GM19099 (cell line): ENCODE data around the gene HGFAC.

Source experiments
- POLR2A ChIP-seq: IDR thresholded peaks from 3 replicates; pipeline ENCODE4 v1.6.1; 2011; ENCODE audit warnings: low read depth; ENCODE audit not compliant: insufficient read length; ENCODE audit errors: extremely low read depth

The HGFAC gene

GRCh38 chr4:3485011-3485791 lies 43.4 kb downstream of the HGFAC start:
- no peak for TF ChIP-seq POLR2A

GRCh38 chr4:3485886-3486540 lies 44.2 kb downstream of the HGFAC start:
- no peak for TF ChIP-seq POLR2A

DNA sequence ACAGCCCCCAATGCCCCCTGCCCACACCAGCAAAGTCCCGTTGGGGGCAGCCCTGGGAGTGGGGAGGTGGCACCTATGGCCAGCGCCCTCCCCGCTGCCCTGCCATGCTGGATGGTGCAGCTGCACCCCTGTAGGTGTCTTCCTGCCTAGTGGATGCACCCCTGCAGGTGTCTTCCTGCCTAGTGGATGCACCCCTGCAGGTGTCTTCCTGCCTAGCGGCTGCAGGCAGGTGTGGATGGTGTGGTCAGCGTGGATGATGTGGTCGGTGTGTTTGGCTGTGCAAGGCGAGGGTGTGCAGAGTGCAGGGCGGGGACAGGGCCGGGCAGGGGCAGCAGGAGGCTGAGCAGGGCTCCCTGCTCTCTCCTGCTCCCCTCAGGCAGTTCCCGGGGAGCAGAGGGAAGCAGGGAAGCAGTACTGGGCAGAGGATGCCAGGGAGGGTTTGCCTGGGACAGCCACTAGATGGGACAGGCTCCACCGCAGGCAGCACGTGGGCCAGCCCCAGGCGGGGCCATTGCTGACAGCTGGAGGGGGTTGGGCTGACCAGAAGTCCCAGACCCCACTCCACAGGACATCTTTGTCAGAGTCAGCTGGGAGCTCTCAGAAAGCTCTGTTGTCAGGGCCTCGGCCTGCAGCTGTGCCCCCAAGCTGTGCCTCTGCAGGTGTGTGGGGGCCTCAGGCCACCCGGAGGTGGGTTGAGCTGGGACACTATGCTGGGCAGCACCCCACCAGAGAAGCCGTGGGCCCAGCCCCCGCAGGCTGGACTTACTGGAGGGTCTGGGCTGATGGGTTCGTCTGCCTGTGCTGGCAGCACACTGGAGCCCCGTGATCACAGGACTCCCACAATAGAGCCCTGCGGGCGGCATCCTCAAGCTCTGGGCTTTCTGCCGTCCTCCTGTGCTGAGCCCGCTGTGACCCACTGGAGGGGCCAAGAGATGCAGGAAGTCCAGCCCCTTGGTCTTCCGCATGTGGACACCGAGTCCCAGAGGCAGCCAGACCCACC lies 45.1 kb downstream of the HGFAC start:
- TF ChIP-seq POLR2A = no peak

DNA sequence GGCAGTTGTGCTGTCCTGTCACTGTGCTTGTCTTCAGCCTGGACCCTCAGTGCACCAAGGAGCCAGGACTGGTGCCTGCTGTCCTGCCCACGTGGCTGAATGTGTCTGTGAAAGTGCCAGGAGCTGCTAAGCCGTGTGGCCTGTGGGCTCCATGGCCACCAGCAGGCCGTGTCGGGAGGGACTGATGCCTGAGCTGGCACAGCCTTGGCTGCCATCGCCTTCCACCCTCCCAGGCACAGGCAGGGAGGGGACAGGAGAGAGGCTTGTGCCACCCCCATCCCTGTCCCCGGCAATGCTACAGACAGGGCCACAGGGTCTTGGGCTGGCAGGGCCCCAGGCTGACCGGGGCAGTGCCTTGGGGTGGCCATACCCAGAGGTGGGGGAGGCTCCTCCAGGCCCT lies 46.1 kb downstream of the HGFAC start:
- no peak for TF ChIP-seq POLR2A

DNA sequence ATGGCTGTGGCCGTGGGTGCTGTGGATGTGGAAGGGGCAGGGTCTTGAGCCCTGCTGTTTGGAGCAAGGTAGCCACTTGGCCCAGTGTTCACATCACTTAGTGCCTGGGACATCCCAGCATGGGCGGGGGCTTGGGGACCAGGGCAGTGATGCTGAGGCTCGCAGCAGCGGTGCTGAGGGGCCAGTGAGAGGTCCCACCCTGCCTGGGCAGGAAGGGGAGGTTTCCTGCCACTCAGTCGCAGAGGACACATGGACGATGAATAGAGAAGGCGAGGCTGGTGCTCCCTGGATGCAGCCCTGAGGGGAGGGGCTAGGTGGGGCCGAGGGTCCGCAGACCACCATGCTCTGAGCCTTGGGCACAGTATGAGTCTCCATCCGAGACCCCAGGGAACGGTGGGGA lies 47.1 kb downstream of the HGFAC start:
- TF ChIP-seq POLR2A = no peak

- TF ChIP-seq POLR2A = no peak
Measured at GRCh38 chr4:3489451-3489962, 47.7 kb downstream of the HGFAC start.

- TF ChIP-seq POLR2A = no peak
Measured at GRCh38 chr4:3491681-3492405, 50.1 kb downstream of the HGFAC start.

GRCh38 chr4:3492741-3493719 lies 51.3 kb downstream of the HGFAC start:
- no peak for TF ChIP-seq POLR2A

DNA sequence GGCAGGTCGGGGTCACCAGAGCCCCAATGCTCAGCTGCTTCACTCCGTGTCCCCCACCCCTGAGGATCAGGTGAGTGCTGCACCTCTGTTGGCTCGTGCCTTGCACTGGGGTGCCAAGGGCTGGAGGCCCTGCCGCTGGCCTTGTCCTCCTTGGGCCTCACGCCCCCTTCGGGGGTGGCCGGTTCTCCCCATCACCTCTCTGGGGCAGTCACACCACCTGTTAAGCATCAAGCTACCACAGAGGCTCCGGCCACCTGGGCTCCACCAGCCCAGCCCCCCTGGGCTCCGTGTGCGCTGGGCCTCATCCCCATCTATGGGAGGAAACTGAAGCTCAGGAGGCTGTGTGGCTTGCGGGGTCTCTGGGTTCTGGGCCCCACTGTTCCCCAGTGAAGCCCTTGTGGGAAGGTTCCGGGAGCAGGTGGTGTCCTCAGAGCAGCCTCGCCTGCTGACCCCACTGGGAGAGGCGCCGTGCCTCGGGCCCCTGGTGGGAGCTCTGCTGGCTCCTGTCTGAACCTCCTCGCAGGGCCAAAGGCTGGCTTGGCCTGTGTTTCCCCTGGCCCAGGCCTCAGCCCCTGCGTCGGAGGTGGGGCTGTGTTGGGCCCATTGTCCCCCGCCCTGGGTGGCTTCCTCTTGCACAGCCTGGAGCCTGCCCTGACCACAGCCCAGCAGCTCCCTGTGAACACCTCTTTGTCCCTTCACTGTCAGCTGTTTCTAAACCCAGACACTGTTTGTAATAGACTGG lies 52.1 kb downstream of the HGFAC start:
- no peak for TF ChIP-seq POLR2A

GRCh38 chr4:3494462-3494871 lies 52.7 kb downstream of the HGFAC start:
- no peak for TF ChIP-seq POLR2A

- TF ChIP-seq POLR2A = no peak
Measured at GRCh38 chr4:3495204-3495975, 53.6 kb downstream of the HGFAC start.

GRCh38 chr4:3496021-3496420 lies 54.3 kb downstream of the HGFAC start:
- TF ChIP-seq POLR2A = no peak
